DMS153 treated with DMSO at 0.1 percent for 48 hours (cell line): Measurements from ENCODE around the gene KCTD17.

ENCODE experiments used
- DNase-seq: peaks from one replicate; lab custom pipeline; 2025; ENCODE audit not compliant: unreplicated experiment; lab: John Stamatoyannopoulos, UW

KCTD17 gene

GRCh38 chr22:37043209-37043827 is 8.2 kb upstream of the KCTD17 start:
- no peak for DNase-seq

GRCh38 chr22:37043828-37044538 is 7.6 kb upstream of the KCTD17 start:
- DNase-seq: peak; percentile 71

- DNase-seq: no peak
Observed at GRCh38 chr22:37044634-37045625, 6.6 kb upstream of the KCTD17 start.

GRCh38 chr22:37045958-37046357 is 5.6 kb upstream of the KCTD17 start:
- DNase-seq: no peak

GRCh38 chr22:37046589-37046988 is 5.0 kb upstream of the KCTD17 start:
- DNase-seq: no peak

GRCh38 chr22:37047006-37047405 is 4.5 kb upstream of the KCTD17 start:
- DNase-seq: no peak

GRCh38 chr22:37048133-37048532 is 3.4 kb upstream of the KCTD17 start:
- DNase-seq: no peak

GRCh38 chr22:37049224-37049623 is 2.3 kb upstream of the KCTD17 start:
- DNase-seq: no peak

GRCh38 chr22:37050913-37051312 is 629 bp upstream of the KCTD17 start:
- no peak for DNase-seq

GRCh38 chr22:37052386-37053309 is 1.1 kb downstream of the KCTD17 start:
- no peak for DNase-seq

GRCh38 chr22:37053310-37054055 is 1.9 kb downstream of the KCTD17 start:
- no peak for DNase-seq

GRCh38 chr22:37054056-37054395 is 2.5 kb downstream of the KCTD17 start:
- DNase-seq: peak; percentile 13

GRCh38 chr22:37054600-37055365 is 3.2 kb downstream of the KCTD17 start:
- DNase-seq: no peak

- DNase-seq: no peak
Observed at GRCh38 chr22:37056246-37056645, 4.7 kb downstream of the KCTD17 start.

GRCh38 chr22:37057226-37057625 is 5.7 kb downstream of the KCTD17 start:
- DNase-seq: no peak

- no peak for DNase-seq
Observed at GRCh38 chr22:37057796-37058510, 6.4 kb downstream of the KCTD17 start.

- no peak for DNase-seq
Observed at GRCh38 chr22:37058917-37059701, 7.6 kb downstream of the KCTD17 start.
